ENCODE results near the gene NCAPD3.

- no peak for TF ChIP-seq EZH2 (IDR thresholded peaks at IDR 0.05)
- TF ChIP-seq POLR2AphosphoS5 (IDR thresholded peaks at IDR 0.05; ENCODE audit: borderline replicate concordance, low read depth, low read length) = no peak
Observed at GRCh38 chr11:134215836-134216235, 7.9 kb downstream of the NCAPD3 start.
